ENCODE data around the gene PRDM13.

Gene PRDM13

DNA sequence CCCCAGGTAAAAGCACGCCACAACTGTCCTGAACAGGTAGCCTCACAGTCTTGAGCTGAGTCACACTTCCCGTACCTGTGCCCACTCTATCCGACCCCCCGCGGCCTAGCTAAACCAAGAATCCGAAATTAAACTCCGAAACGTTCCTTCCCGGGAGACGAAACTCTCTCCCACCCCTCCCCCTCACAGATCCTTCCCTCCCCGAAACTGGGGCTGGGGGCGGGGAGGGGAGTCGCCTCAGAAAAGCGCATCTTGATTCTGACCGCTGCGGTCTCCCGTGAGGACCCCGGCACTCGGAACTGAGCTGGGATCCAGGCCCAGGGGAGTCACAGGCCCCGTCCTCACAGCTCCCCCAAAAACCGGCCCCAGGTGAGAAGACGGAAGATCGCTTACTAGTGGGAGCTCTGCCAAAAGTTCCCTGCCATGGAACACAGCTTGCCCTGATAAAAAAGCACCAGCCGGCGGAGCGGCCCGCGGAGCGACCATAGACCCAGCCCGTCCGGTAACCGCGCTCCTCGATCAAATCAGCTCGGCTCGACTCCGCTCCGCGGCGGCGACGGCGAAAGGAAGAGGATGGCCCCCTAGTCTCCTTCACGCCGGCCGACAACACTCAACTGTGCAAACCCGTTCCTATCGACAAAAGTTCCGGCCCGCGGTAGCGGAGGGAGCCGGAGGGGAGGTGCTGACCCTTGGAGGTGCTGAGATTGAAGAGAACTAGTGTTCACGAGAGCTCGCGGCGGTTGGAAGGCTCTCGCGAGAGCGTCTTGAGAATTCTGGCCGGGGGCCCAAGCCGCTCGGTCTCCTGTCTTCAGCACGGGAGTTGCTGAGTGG, 38.3 kb upstream of the PRDM13 start, which contains the start of gene CCNC:
Gene CCNC (minus strand): TSS at position 558 of the 831 bp plus-strand sequence. CDS start 133 bp downstream, at position 425.
- no peaks in the 10 kb centered on the region for H3K36me3 ChIP-seq (replicated peaks; ENCODE audit: low read depth, low read length)
- no peaks in the 10 kb centered on the region for H3K27me3 ChIP-seq (ENCODE audit: low read depth, low read length)
- TF ChIP-seq, protein P1, sequence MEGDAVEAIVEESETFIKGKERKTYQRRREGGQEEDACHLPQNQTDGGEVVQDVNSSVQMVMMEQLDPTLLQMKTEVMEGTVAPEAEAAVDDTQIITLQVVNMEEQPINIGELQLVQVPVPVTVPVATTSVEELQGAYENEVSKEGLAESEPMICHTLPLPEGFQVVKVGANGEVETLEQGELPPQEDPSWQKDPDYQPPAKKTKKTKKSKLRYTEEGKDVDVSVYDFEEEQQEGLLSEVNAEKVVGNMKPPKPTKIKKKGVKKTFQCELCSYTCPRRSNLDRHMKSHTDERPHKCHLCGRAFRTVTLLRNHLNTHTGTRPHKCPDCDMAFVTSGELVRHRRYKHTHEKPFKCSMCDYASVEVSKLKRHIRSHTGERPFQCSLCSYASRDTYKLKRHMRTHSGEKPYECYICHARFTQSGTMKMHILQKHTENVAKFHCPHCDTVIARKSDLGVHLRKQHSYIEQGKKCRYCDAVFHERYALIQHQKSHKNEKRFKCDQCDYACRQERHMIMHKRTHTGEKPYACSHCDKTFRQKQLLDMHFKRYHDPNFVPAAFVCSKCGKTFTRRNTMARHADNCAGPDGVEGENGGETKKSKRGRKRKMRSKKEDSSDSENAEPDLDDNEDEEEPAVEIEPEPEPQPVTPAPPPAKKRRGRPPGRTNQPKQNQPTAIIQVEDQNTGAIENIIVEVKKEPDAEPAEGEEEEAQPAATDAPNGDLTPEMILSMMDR (IDR thresholded peaks at IDR 0.05; ENCODE audit: low read depth, low read length): no peak
- TF ChIP-seq EZH2phosphoT487 (IDR thresholded peaks at IDR 0.05; ENCODE audit: low read depth): no peak
- peak within 1 kb of the TSS; percentile 86 for H3K4me2 ChIP-seq (ENCODE audit: low read length)
- peaks cover 52% of the 10 kb centered on the region for H3K79me2 ChIP-seq (ENCODE audit: low read length)
- H3K9me3 ChIP-seq (ENCODE audit: insufficient read depth, low read length): no peaks in the 10 kb centered on the region
- peaks cover 22% of the 10 kb centered on the region for H4K20me1 ChIP-seq (ENCODE audit: insufficient read depth, low read length)
- H3K4me3 ChIP-seq (ENCODE audit: low read length): peak within 1 kb of the TSS; percentile 96
- H2AFZ ChIP-seq (ENCODE audit: low read depth, low read length): peak within 1 kb of the TSS; percentile 94
- peak within 1 kb of the TSS; percentile 92 for H3K9ac ChIP-seq (ENCODE audit: low read length)
- peaks cover 6% of the 10 kb centered on the region; the same call in 1 of the 2 replicates for H3K4me1 ChIP-seq (ENCODE audit: low read length)
- H3K27ac ChIP-seq (ENCODE audit: low read length): peak within 1 kb of the TSS; percentile 79

GRCh38 chr6:99573980-99574617, 32.5 kb upstream of the PRDM13 start:
- no peaks in the 10 kb centered on the region for H3K4me1 ChIP-seq (ENCODE audit: low read length)
- no peaks in the 10 kb centered on the region for H3K27me3 ChIP-seq (ENCODE audit: low read depth, low read length)
- H2AFZ ChIP-seq (ENCODE audit: low read depth, low read length): no peak overlapping the region
- H3K27ac ChIP-seq (ENCODE audit: low read length): no peak overlapping the region
- no peak overlapping the region for H3K4me3 ChIP-seq (ENCODE audit: low read length)
- H3K79me2 ChIP-seq (ENCODE audit: low read length): no peaks in the 10 kb centered on the region
- no peak overlapping the region for H3K4me2 ChIP-seq (ENCODE audit: low read length)
- no peaks in the 10 kb centered on the region for H4K20me1 ChIP-seq (ENCODE audit: insufficient read depth, low read length)
- TF ChIP-seq, protein P1 (IDR thresholded peaks at IDR 0.05; ENCODE audit: low read depth, low read length): no peak
- TF ChIP-seq EZH2phosphoT487 (IDR thresholded peaks at IDR 0.05; ENCODE audit: low read depth): no peak
- no peaks in the 10 kb centered on the region for H3K9me3 ChIP-seq (ENCODE audit: insufficient read depth, low read length)
- no peak overlapping the region for H3K9ac ChIP-seq (ENCODE audit: low read length)
- H3K36me3 ChIP-seq (replicated peaks; ENCODE audit: low read depth, low read length): no peaks in the 10 kb centered on the region

- Histone ChIP-seq H3K79me2 (ENCODE audit: low read length) (no peaks in the 10 kb centered on the region), H3K9ac (ENCODE audit: low read length) (no peak overlapping the region), H3K27ac (ENCODE audit: low read length) (no peak overlapping the region), H3K27me3 (ENCODE audit: low read depth, low read length) (no peaks in the 10 kb centered on the region), H3K4me1 (ENCODE audit: low read length) (no peaks in the 10 kb centered on the region), H4K20me1 (ENCODE audit: insufficient read depth, low read length) (no peaks in the 10 kb centered on the region), H3K4me2 (ENCODE audit: low read length) (no peak overlapping the region), H3K4me3 (ENCODE audit: low read length) (no peak overlapping the region), H2AFZ (ENCODE audit: low read depth, low read length) (no peak overlapping the region), H3K9me3 (ENCODE audit: insufficient read depth, low read length) (no peaks in the 10 kb centered on the region), H3K36me3 (replicated peaks; ENCODE audit: low read depth, low read length) (no peaks in the 10 kb centered on the region)
- no peak for TF ChIP-seq EZH2phosphoT487 (IDR thresholded peaks at IDR 0.05; ENCODE audit: low read depth)
- TF ChIP-seq, protein P1 (IDR thresholded peaks at IDR 0.05; ENCODE audit: low read depth, low read length): no peak
Measured at GRCh38 chr6:99575544-99576227, 30.9 kb upstream of the PRDM13 start.

GRCh38 chr6:99579781-99580180, 26.9 kb upstream of the PRDM13 start:
- Histone ChIP-seq H2AFZ (ENCODE audit: low read depth, low read length) (no peak overlapping the region), H3K79me2 (ENCODE audit: low read length) (no peaks in the 10 kb centered on the region), H3K4me3 (ENCODE audit: low read length) (no peak overlapping the region), H3K4me1 (ENCODE audit: low read length) (no peaks in the 10 kb centered on the region), H3K9ac (ENCODE audit: low read length) (no peak overlapping the region), H4K20me1 (ENCODE audit: insufficient read depth, low read length) (no peaks in the 10 kb centered on the region), H3K4me2 (ENCODE audit: low read length) (no peak overlapping the region), H3K27me3 (ENCODE audit: low read depth, low read length) (no peaks in the 10 kb centered on the region), H3K36me3 (replicated peaks; ENCODE audit: low read depth, low read length) (no peaks in the 10 kb centered on the region), H3K27ac (ENCODE audit: low read length) (no peak overlapping the region), H3K9me3 (ENCODE audit: insufficient read depth, low read length) (no peaks in the 10 kb centered on the region)
- TF ChIP-seq EZH2phosphoT487 (IDR thresholded peaks at IDR 0.05; ENCODE audit: low read depth): no peak
- TF ChIP-seq, protein P1 (IDR thresholded peaks at IDR 0.05; ENCODE audit: low read depth, low read length): no peak

All from OCI-LY3 (cell line).